HepG2 (cell line): ENCODE data around the gene TCAP. TPM values are rescaled to one million over a fixed set of nuclear protein-coding genes. Genes with fewer than 3 reads are reported as not detected.

Source experiments
- ATAC-seq: fragments of 200-7000 bp; cut with Tn5 transposase; 3 replicates; pipeline ENCODE4 v1.9.1; 2020; ENCODE audit warnings: mild to moderate bottlenecking, moderate library complexity
- BruUV-seq: library from RNA; stranded (reverse); fragments of 400-500 nt; replicated peaks from 2 replicates; lab custom pipeline; 2021; lab: Mats Ljungman, UMichigan
- CTCF ChIA-PET: fragments of 300-600 bp; formaldehyde crosslinking; extraction: SDS; loops from one replicate; lab custom pipeline; 2021; ENCODE audit warnings: low total read pairs, inconsistent platforms, low intra/inter-chr PET ratio; lab: Yijun Ruan, JAX
- POLR2A ChIA-PET: fragments of 350-600 bp; sonication (Branson Sonifier 250); formaldehyde crosslinking; loops from one replicate; lab custom pipeline; 2020; ENCODE audit warnings: antibody characterized with exemption, inconsistent platforms; lab: Yijun Ruan, JAX
- DNase-seq: peaks from one replicate; pipeline ENCODE4 v3.0.0-alpha.2; 2015; ENCODE audit warnings: low spot score
- FAIRE-seq: peaks from 3 replicates; lab custom pipeline; 2011; peaks lifted over from hg19 to GRCh38; lab: Jason Lieb, UNC
- H2AFZ ChIP-seq: one replicate; pipeline ENCODE4 v1.6.1; 2011; ENCODE audit warnings: low read length, inconsistent platforms
- H3K27ac ChIP-seq: fragments of 300-600 bp; 3 replicates; pipeline ENCODE4 v1.8.0; 2011; ENCODE audit warnings: mixed run types, mild to moderate bottlenecking, mixed read lengths, low read length, inconsistent platforms; ENCODE audit not compliant: insufficient read depth; ENCODE audit errors: extremely low read length
- H3K27me3 ChIP-seq, 2 experiments: fragments of 200-600 bp in 1 of 2; 2 replicates in 1 of 2; 3 replicates in 1 of 2; pipeline versions ENCODE4 v1.6.0 to v1.8.0; 2011; ENCODE audit warnings: low read length in 2 of 2, mild to moderate bottlenecking in 2 of 2, moderate library complexity in 2 of 2, inconsistent platforms in 1 of 2; ENCODE audit not compliant: insufficient read depth in 2 of 2, control insufficient read depth in 1 of 2
- H3K36me3 ChIP-seq, 2 experiments: fragments of 200-600 bp in 1 of 2; replicated peaks in 1 of 2; 2 replicates in 1 of 2; 3 replicates in 1 of 2; pipeline versions ENCODE4 v1.5.1 to v1.8.0; 2011; ENCODE audit warnings: low read length in 2 of 2, inconsistent platforms in 1 of 2; ENCODE audit not compliant: insufficient read depth in 2 of 2, control insufficient read depth in 1 of 2
- H3K4me1 ChIP-seq: 2 replicates; pipeline ENCODE4 v1.5.1; 2012; ENCODE audit warnings: low read length, inconsistent platforms; ENCODE audit not compliant: insufficient read depth
- H3K4me2 ChIP-seq: 2 replicates; pipeline ENCODE4 v1.6.0; 2011; ENCODE audit warnings: low read depth, low read length, inconsistent platforms
- H3K4me3 ChIP-seq, 3 experiments: fragments of 200-600 bp in 1 of 3; sonication (generic), shearing (Covaris generic) in 1 of 3; replicated peaks in 1 of 3; 2 replicates each; pipeline ENCODE4 v1.5.1; 2011 to 2016; ENCODE audit warnings: low read length in 3 of 3, inconsistent platforms in 2 of 3, low read depth in 2 of 3, mild to moderate bottlenecking in 2 of 3, control low read depth in 1 of 3, mixed read lengths in 1 of 3; ENCODE audit not compliant: insufficient read depth in 1 of 3
- H3K79me2 ChIP-seq: one replicate; pipeline ENCODE4 v1.6.1; 2011; ENCODE audit warnings: low read length, inconsistent platforms; ENCODE audit not compliant: insufficient read depth
- H3K9ac ChIP-seq: 2 replicates; pipeline ENCODE4 v1.6.0; 2011; ENCODE audit warnings: mild to moderate bottlenecking, low read depth, low read length, inconsistent platforms; ENCODE audit not compliant: insufficient read depth
- H3K9me3 ChIP-seq: 2 replicates; pipeline ENCODE4 v1.5.1; 2012; ENCODE audit warnings: mild to moderate bottlenecking, low read length
- H4K20me1 ChIP-seq: 2 replicates; pipeline ENCODE4 v1.6.0; 2011; ENCODE audit warnings: inconsistent platforms, mild to moderate bottlenecking, low read length, moderate library complexity; ENCODE audit not compliant: insufficient read depth
- ATAD3A ChIP-seq: sonication (generic); formaldehyde crosslinking; IDR thresholded peaks from 2 replicates; pipeline ENCODE4 v1.4.0; 2020; ENCODE audit warnings: missing genetic modification reagents
- CHCHD3 ChIP-seq: sonication (generic); formaldehyde crosslinking; IDR thresholded peaks from 2 replicates; pipeline ENCODE4 v1.8.0; 2022; ENCODE audit warnings: mild to moderate bottlenecking, missing genetic modification reagents, moderate library complexity
- HES4 ChIP-seq: sonication (generic); formaldehyde crosslinking; IDR thresholded peaks from 2 replicates; pipeline ENCODE4 v1.9.0; 2021; ENCODE audit warnings: mild to moderate bottlenecking, missing genetic modification reagents, borderline replicate concordance
- PAX8 ChIP-seq: sonication (generic); formaldehyde crosslinking; IDR thresholded peaks from 2 replicates; pipeline ENCODE4 v1.8.0; 2022; ENCODE audit warnings: mild to moderate bottlenecking, missing genetic modification reagents, borderline replicate concordance
- PITX1 ChIP-seq: sonication (generic); formaldehyde crosslinking; IDR thresholded peaks from 2 replicates; pipeline ENCODE4 v1.5.1; 2020; ENCODE audit warnings: mild to moderate bottlenecking, missing genetic modification reagents
- ZBTB1 ChIP-seq: sonication (generic); formaldehyde crosslinking; IDR thresholded peaks from 2 replicates; pipeline ENCODE4 v1.4.0; 2020; ENCODE audit warnings: missing genetic modification reagents, borderline replicate concordance
- ZFP36L1 ChIP-seq: sonication (generic); formaldehyde crosslinking; IDR thresholded peaks from 2 replicates; pipeline ENCODE4 v1.8.0; 2022; ENCODE audit warnings: mild to moderate bottlenecking, missing genetic modification reagents, moderate library complexity
- ZNF264 ChIP-seq: sonication (generic); formaldehyde crosslinking; IDR thresholded peaks from 2 replicates; pipeline ENCODE4 v1.4.0; 2020; ENCODE audit warnings: missing genetic modification reagents
- ZNF598 ChIP-seq: sonication (generic); formaldehyde crosslinking; IDR thresholded peaks from 2 replicates; pipeline ENCODE4 v1.5.1; 2020; ENCODE audit warnings: mild to moderate bottlenecking, missing genetic modification reagents, borderline replicate concordance
- WGBS: methylation state at CpG from one replicate; pipeline ENCODE4 v1.1.6; 2017; ENCODE audit warnings: low lambda C conversion rate; 5-methylcytosine and 5-hydroxymethylcytosine counted together
- in situ Hi-C: cut with HindIII; loops from 2 replicates; pipeline ENCODE4 v1.10.0; 2017; ENCODE audit warnings: low pct_unique_long_range_greater_than_20kb; ENCODE audit not compliant: extremely low pct_ligation_motif_present
- intact Hi-C: fragments of 100-400 bp; cut with micrococcal nuclease; formaldehyde crosslinking; loops from one replicate; pipeline ENCODE4 v1.10.0; 2022; ENCODE audit not compliant: unreplicated experiment
- polyA plus RNA-seq, 8 experiments: library from polyadenylated mRNA; depleted of rRNA in 3 of 8; stranded (reverse) in 7 of 8; unstranded in 1 of 8; fragments of >200 nt; fragmentation: Illumina TruSeq in 4 of 8; extraction: Trizol in 4 of 8; gene quantifications; 2 replicates each; pipeline versions ENCODE4 v1.2.1 to v1.2.3, GENCODE V29; 2011 to 2016; ENCODE audit warnings: low read depth in 4 of 8, missing spikeins in 1 of 8, mixed read lengths in 1 of 8; ENCODE audit not compliant: insufficient read depth in 1 of 8
- total RNA-seq, 5 experiments: library from RNA; depleted of rRNA; stranded (reverse); fragments of >200 nt; fragmentation: Illumina TruSeq; extraction: Trizol; gene quantifications; 2 replicates each; pipeline ENCODE4 v1.2.3, GENCODE V29; 2016; ENCODE audit warnings: low read depth in 1 of 5
- TF ChIP-seq, protein P1 (sequence below): sonication (generic); formaldehyde crosslinking; IDR thresholded peaks from 2 replicates; pipeline ENCODE4 v1.5.0; 2020; ENCODE audit warnings: mild to moderate bottlenecking, missing genetic modification reagents
- TF ChIP-seq, protein P2 (sequence below): sonication (generic); formaldehyde crosslinking; IDR thresholded peaks from 2 replicates; pipeline ENCODE4 v1.4.0; 2020; ENCODE audit warnings: mild to moderate bottlenecking, missing genetic modification reagents

TCAP gene
- total and polyA plus RNA-seq, 2 of the 13 experiments (the other 11 are each of a cell fraction or from before 2014, with no cell fraction given) = 0.24 to 0.65 TPM

DNA sequence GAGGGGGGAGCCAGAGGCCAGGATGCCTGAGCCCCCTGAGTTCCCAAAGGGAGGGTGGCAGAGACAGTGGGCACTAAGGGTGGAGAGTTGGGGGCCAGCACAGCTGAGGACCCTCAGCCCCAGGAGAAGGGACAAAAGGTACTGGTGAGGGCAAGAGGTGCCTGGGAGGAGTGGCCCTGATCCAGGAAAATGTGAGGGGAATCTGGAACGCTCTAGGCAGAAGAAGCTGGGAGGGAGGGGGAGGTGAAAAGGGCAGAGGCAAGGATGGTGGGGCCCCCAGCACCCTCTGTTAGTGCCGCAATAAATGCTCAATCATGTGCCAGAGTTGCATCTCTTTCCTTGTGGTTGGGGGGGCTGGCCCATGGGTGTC lies 1.1 kb downstream of the TCAP start:
- TF ChIP-seq ZNF264 (peak; percentile 96; the same call in 1 of the 2 replicates), ZBTB1 (CRISPR knock-in tag) (no peak)
- CTCF ChIA-PET = no interaction called here

DNA sequence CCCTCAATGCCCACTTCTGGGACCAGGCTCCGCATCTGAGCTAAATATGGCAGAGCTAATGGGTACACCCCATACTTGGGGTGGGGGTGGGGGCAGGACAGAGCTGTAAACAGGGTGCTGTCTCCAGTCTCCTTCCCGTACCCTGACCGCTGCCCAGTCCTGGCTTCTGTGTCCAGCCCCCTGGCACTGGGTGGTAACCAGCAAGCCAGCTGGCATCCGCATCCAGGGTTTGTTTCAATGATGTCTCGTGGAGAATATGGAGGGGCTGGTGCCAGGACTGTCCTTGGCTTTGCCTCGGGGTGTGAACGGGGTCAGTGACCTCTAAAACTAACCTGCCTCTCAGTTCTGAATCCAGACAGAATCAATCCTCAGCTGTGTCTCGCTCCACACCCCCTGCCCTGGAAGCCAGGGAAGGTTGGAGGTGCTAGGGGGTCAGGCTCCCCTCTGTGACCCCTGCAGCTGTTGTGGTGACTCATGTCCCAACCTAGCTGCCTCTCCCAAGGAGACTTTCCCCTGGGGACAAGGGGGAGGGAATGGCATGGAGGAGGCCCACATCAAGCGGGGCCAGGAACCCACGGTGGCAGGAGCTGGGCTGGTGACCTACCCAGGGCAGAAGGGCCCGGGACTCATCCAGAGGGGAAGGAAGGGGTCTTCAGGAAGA lies 1.6 kb downstream of the TCAP start:
- no peak overlapping the region for H3K27ac ChIP-seq
- no peak for TF ChIP-seq CHCHD3 (CRISPR knock-in tag)
- TF ChIP-seq ZFP36L1 = no peak
- no peak for TF ChIP-seq PITX1 (CRISPR knock-in tag)
- TF ChIP-seq HES4 (CRISPR knock-in tag) = no peak
- TF ChIP-seq, protein P1, sequence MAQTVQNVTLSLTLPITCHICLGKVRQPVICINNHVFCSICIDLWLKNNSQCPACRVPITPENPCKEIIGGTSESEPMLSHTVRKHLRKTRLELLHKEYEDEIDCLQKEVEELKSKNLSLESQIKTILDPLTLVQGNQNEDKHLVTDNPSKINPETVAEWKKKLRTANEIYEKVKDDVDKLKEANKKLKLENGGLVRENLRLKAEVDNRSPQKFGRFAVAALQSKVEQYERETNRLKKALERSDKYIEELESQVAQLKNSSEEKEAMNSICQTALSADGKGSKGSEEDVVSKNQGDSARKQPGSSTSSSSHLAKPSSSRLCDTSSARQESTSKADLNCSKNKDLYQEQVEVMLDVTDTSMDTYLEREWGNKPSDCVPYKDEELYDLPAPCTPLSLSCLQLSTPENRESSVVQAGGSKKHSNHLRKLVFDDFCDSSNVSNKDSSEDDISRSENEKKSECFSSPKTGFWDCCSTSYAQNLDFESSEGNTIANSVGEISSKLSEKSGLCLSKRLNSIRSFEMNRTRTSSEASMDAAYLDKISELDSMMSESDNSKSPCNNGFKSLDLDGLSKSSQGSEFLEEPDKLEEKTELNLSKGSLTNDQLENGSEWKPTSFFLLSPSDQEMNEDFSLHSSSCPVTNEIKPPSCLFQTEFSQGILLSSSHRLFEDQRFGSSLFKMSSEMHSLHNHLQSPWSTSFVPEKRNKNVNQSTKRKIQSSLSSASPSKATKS (CRISPR knock-in tag) = no peak
- TF ChIP-seq ATAD3A (CRISPR knock-in tag) = no peak
- no peak for TF ChIP-seq ZNF598 (CRISPR knock-in tag)
- TF ChIP-seq, protein P2, sequence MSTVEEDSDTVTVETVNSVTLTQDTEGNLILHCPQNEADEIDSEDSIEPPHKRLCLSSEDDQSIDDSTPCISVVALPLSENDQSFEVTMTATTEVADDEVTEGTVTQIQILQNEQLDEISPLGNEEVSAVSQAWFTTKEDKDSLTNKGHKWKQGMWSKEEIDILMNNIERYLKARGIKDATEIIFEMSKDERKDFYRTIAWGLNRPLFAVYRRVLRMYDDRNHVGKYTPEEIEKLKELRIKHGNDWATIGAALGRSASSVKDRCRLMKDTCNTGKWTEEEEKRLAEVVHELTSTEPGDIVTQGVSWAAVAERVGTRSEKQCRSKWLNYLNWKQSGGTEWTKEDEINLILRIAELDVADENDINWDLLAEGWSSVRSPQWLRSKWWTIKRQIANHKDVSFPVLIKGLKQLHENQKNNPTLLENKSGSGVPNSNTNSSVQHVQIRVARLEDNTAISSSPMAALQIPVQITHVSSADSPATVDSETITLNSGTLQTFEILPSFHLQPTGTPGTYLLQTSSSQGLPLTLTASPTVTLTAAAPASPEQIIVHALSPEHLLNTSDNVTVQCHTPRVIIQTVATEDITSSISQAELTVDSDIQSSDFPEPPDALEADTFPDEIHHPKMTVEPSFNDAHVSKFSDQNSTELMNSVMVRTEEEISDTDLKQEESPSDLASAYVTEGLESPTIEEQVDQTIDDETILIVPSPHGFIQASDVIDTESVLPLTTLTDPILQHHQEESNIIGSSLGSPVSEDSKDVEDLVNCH (CRISPR knock-in tag) = no peak
- TF ChIP-seq PAX8 = no peak

More for the DNA sequence above, 1.1 kb downstream of the TCAP start:
- no TSS peak for BruUV-seq
- DNase-seq (no peak), ATAC-seq (no peak), FAIRE-seq (no peak)
- no peaks in the 10 kb centered on the region for H3K9me3 ChIP-seq
- peaks cover 11 to 48% of the 10 kb centered on the region in 2 experiments for H3K27me3 ChIP-seq
- H4K20me1 ChIP-seq = no peaks in the 10 kb centered on the region
- no peak overlapping the region for H3K27ac ChIP-seq
- in situ Hi-C loops (no loop called here), intact Hi-C loops (no loop called here)
- H3K4me1 ChIP-seq = peaks cover 64% of the 10 kb centered on the region
- WGBS = 14% methylated on average over 2 of the region's 2 CpGs
- POLR2A ChIA-PET = interaction anchor here (1.4 to 4.1 kb wide), 5 partner anchors 9 to 64 kb away, joined by 4 to 25 read pairs (median 8); partner anchors contain the start of gene MIEN1
- H3K4me2 ChIP-seq = no peak overlapping the region
- no peaks in the 10 kb centered on the region for H3K79me2 ChIP-seq
- no peak overlapping the region for H3K4me3 ChIP-seq
- no peak overlapping the region for H3K9ac ChIP-seq
- no peak overlapping the region for H2AFZ ChIP-seq
- peaks cover 0 to 2% of the 10 kb centered on the region in 2 experiments; a peak in 4 of 5 replicates for H3K36me3 ChIP-seq

More for the DNA sequence above, 1.6 kb downstream of the TCAP start:
- Histone ChIP-seq H3K36me3 (peaks cover 0 to under 1% of the 10 kb centered on the region in 2 experiments; a peak in 3 of 5 replicates), H3K9ac (no peak overlapping the region), H3K27me3 (peaks cover 11 to 51% of the 10 kb centered on the region in 2 experiments), H3K4me2 (peak overlapping the region; percentile 81; the same call in 1 of the 2 replicates), H2AFZ (no peak overlapping the region), H3K9me3 (no peaks in the 10 kb centered on the region), H3K4me3 (peak overlapping the region in 1 of 3 experiments; percentile 66; a peak in 1 of 6 replicates), H4K20me1 (no peaks in the 10 kb centered on the region), H3K4me1 (peaks cover 69% of the 10 kb centered on the region), H3K79me2 (no peaks in the 10 kb centered on the region)
- FAIRE-seq (no peak), DNase-seq (no peak), ATAC-seq (no peak)
- BruUV-seq = no TSS peak
- POLR2A ChIA-PET = interaction anchor here (1.4 to 4.1 kb wide), 5 partner anchors 9 to 63 kb away, joined by 4 to 25 read pairs (median 8); partner anchors contain the start of gene MIEN1
- in situ Hi-C loops (no loop called here), intact Hi-C loops (no loop called here)
- WGBS = 35% methylated on average over 11 of the region's 11 CpGs
- CTCF ChIA-PET = interaction anchor here (8.5 kb wide), 1 partner anchor 45 kb away, joined by 136 read pairs; no protein-coding TSS in a partner anchor
